ENCODE data around the gene LPP.

LPP gene

GRCh38 chr3:188761964-188762363 lies 608.0 kb downstream of the LPP start:
- no peak for DNase-seq (ENCODE audit: low read depth)

- DNase-seq (ENCODE audit: low read depth), result no peak
Measured at GRCh38 chr3:188764609-188765008, 610.7 kb downstream of the LPP start.

- DNase-seq (ENCODE audit: low read depth), result no peak
Measured at GRCh38 chr3:188769831-188770230, 615.9 kb downstream of the LPP start.

- no peak for DNase-seq (ENCODE audit: low read depth)
Measured at GRCh38 chr3:188772886-188773285, 618.9 kb downstream of the LPP start.

GRCh38 chr3:188775412-188775811 lies 621.5 kb downstream of the LPP start:
- DNase-seq (ENCODE audit: low read depth), result no peak

- no peak for DNase-seq (ENCODE audit: low read depth)
Measured at GRCh38 chr3:188776447-188776846, 622.5 kb downstream of the LPP start.

GRCh38 chr3:188778091-188778852 lies 624.3 kb downstream of the LPP start:
- DNase-seq (ENCODE audit: low read depth), result no peak

- no peak for DNase-seq (ENCODE audit: low read depth)
Measured at GRCh38 chr3:188779281-188779980, 625.5 kb downstream of the LPP start.

GRCh38 chr3:188780193-188781147 lies 626.5 kb downstream of the LPP start:
- DNase-seq (ENCODE audit: low read depth), result no peak

GRCh38 chr3:188782613-188783124 lies 628.7 kb downstream of the LPP start:
- no peak for DNase-seq (ENCODE audit: low read depth)

GRCh38 chr3:188786424-188786823 lies 632.5 kb downstream of the LPP start:
- no peak for DNase-seq (ENCODE audit: low read depth)

- DNase-seq (ENCODE audit: low read depth), result peak; percentile 37
Measured at GRCh38 chr3:188788621-188789081, 634.7 kb downstream of the LPP start.

- DNase-seq (ENCODE audit: low read depth), result no peak
Measured at GRCh38 chr3:188789251-188789650, 635.3 kb downstream of the LPP start.

GRCh38 chr3:188791311-188791710 lies 637.4 kb downstream of the LPP start:
- DNase-seq (ENCODE audit: low read depth), result no peak

- no peak for DNase-seq (ENCODE audit: low read depth)
Measured at GRCh38 chr3:188792793-188793192, 638.8 kb downstream of the LPP start.

- no peak for DNase-seq (ENCODE audit: low read depth)
Measured at GRCh38 chr3:188796122-188796631, 642.2 kb downstream of the LPP start.

GRCh38 chr3:188797045-188797444 lies 643.1 kb downstream of the LPP start:
- no peak for DNase-seq (ENCODE audit: low read depth)

- no peak for DNase-seq (ENCODE audit: low read depth)
Measured at GRCh38 chr3:188798556-188799145, 644.7 kb downstream of the LPP start.

- no peak for DNase-seq (ENCODE audit: low read depth)
Measured at GRCh38 chr3:188801393-188801792, 647.4 kb downstream of the LPP start.

GRCh38 chr3:188802645-188803044 lies 648.7 kb downstream of the LPP start:
- DNase-seq (ENCODE audit: low read depth), result no peak

GRCh38 chr3:188807006-188807405 lies 653.0 kb downstream of the LPP start:
- DNase-seq (ENCODE audit: low read depth), result no peak

Data from stimulated activated CD8-positive, alpha-beta memory T cell treated with anti-CD3 and anti-CD28 coated beads, Interleukin-7, amount 100 ng/mL, for 24 hours (primary cell).